ENCODE results near the gene GNG12. TPM values are rescaled to one million over a fixed set of nuclear protein-coding genes. Genes with fewer than 3 reads are reported as not detected.

Gene GNG12
- 31.1 and 32.1 TPM in 2 replicates for total RNA-seq (2014; rRNA removed; shearing (Covaris generic))

DNA sequence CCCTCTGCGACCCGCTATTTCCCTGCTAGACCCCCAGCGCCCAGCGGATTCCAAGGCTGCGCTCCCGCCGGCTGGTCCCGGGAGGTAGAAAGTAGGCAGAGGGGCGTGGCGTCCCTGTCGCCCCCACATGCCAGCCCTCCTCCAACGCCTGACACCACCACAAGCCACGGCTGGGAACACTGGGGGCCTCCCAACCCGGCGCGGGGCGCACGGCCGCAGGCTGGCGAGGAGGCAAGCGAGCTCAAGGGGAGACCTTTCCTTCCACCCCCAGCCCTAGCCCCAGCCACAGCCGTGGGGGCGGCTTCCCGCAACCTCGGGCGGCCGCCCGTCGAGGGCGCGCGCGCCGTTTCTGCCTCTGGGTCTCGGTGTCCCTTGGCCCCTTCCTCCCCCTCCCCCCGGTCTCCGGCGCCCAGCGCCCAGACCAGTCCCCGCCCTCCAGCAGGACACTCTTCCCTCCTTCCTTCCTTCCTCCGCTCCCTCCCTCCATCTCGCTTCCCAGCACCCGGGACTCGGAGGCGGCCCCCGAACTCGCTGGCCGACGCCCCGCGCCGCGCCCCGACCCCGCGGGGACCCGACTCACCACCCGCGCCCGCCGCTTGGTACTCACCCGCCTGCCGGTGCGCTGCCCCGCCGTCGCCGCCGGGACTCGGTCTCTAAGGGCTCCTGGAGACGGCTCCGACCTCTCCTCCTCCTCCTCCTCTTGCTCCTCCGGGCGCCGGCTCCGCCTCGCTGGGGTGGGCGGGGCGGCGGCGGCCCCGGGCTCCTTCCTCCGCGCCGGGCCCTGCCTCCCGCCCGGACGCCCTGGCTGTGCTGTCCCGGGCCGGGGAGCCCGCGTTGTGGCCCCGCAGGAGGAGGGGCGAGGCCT lies at the start of gene GNG12:
Gene GNG12, minus strand, starts transcription at position 731 of the 865 bp plus-strand sequence. CDS start 125,781 bp downstream, outside the sequence.
- DNase-seq (ENCODE audit: low spot score), result peak; percentile 67

GRCh38 chr1:67882196-67882958 lies 49.1 kb upstream of the GNG12 start:
- DNase-seq (ENCODE audit: low spot score), result no peak

- peak; percentile 46 for DNase-seq (ENCODE audit: low spot score)
Observed at GRCh38 chr1:67880056-67880601, 46.9 kb upstream of the GNG12 start.

DNA sequence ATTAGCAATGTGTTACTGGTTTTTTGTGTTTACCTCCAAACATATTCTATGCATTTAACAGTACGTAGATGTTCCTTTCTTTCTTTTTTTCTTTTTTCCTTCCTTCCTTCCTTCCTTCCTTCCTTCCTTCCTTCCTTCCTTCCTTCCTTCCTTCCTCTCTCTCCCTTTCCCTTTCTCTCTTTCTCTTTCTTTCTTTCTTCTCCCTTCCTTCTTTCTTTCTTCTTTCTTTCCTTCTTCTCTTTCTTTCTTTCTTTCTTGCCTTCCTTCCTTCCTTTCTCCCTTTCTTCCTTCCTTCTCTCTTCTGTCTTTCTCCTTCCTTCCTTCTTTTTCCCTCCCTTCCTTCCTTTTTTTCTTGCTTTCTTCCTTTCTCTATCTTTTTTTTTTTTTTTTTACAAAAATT lies 46.2 kb upstream of the GNG12 start:
- DNase-seq (ENCODE audit: low spot score), result no peak

DNA sequence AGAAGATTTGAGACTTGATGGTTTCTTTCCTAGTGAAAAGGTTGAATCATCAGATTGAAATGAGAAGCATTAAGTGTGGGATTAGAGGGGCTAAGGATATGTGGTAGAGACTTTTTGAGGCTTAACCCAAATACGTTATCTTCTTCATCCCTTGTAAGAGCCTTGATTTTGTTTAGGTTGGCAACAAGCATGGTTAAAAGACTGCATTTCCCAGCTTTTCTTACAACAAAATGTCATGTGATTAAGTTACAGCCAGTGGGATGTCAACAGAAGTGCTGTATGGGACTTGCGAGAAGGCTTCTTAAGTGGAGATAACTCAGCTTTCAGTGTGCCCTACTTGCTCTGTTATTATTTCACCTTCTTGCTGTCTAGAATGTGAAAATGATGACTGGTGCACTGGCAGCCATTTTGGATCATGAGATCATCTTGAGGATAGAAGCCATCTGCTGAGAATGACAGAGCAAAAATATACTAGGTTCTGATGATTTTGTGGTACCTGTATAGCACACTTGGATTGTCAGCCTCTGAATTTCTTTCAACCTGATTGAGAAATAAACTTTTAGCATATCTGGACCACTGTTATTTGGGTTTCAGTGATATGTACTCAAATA lies 41.3 kb upstream of the GNG12 start:
- DNase-seq (ENCODE audit: low spot score), result no peak

DNA sequence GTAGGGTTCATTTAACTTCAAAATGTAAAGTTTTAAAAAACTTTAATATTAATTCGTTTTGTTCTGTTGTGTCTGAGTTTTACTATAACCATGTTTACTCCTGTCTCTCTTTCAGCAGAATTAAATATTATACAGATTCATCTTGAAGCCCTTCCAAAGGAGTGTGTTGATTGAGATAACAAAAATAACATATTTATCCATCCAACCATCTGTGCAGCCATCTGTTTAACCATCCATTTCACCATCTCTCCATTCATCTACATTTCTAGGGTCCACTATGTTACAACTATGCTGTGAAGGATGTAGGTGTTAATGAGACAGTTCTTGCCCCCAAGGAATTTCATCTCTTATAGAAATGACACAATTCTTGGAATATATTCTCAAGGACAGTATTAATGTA lies 36.0 kb upstream of the GNG12 start:
- no peak for DNase-seq (ENCODE audit: low spot score)

DNA sequence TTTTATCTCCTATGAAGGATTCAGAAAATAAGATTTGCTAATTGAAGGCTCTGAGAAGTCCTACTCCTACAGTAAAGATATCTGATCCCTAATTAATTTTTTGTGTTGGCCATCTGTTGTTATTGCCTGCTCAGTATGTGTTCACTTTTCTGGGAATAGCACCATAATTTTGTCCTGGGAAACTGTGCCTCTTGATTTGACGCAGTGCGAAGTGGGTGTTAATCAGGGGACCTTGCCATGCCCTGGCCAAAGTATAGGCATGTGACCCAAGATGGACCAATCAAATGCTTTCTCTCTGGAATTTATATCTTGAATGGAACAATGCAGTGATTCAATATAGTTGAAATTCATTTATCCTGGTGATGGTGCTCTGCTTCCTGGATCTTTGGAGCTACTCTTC lies 30.4 kb upstream of the GNG12 start:
- DNase-seq (ENCODE audit: low spot score), result no peak

DNA sequence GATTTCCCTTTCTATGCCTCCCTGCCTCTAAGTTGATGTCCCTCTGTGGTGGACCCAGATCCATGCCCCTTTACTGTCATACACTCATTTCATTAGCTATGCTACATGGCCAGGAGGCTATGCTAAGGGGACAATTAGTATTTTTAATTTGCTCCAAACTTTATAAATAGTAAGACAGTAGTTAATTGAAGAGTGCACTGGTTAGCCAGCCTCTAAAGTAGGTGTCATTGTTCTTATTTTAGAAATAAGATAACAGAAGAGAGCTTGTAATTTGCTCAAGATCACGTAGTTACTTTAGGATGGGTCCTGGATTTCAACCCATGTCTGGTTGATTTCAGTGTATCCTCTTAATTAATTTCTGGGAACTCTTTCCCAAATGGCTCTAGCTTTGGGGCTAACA lies 29.4 kb upstream of the GNG12 start:
- no peak for DNase-seq (ENCODE audit: low spot score)

GRCh38 chr1:67861856-67862516 lies 28.7 kb upstream of the GNG12 start:
- DNase-seq (ENCODE audit: low spot score), result no peak

DNA sequence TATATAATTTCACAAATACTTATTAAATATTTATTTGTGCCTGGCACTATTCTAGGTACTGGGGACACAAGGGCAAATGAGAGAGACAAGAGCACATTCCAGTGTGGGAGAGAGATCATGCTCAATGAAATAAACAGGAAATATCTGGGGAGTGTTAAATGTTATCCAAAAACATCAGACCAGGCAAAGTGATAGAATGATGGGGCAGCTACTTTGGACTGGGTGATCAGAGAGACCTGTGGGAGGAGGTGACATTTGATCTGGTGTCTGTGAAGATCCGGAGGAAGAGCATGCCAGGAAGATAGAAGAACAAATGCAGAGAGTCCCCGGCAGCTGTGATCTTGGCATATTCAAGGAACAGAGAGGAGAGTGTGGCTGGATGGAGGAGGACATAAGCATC lies 27.5 kb upstream of the GNG12 start:
- no peak for DNase-seq (ENCODE audit: low spot score)

DNA sequence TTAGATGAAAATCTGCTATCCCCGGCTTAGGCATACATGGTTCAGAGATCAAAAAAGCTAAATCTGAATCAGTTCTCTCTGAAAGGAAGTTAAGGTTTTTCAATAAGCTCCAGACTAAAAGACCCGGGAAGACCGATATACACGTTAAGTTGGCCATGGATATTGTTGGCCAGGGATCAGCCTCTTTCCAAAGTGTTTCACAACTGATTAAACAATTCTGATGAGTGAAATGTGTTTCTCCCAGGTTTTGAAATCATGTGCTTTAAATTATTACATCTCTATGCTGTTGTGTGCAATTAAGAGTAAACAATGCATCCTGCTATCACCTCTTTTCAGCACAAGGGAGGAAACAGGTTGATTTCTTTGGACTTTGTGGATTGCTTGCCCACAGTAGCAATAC lies 23.7 kb upstream of the GNG12 start:
- no peak for DNase-seq (ENCODE audit: low spot score)

GRCh38 chr1:67855961-67856360 lies 22.7 kb upstream of the GNG12 start:
- DNase-seq (ENCODE audit: low spot score), result no peak

- DNase-seq (ENCODE audit: low spot score), result no peak
Observed at GRCh38 chr1:67855444-67855843, 22.2 kb upstream of the GNG12 start.

DNA sequence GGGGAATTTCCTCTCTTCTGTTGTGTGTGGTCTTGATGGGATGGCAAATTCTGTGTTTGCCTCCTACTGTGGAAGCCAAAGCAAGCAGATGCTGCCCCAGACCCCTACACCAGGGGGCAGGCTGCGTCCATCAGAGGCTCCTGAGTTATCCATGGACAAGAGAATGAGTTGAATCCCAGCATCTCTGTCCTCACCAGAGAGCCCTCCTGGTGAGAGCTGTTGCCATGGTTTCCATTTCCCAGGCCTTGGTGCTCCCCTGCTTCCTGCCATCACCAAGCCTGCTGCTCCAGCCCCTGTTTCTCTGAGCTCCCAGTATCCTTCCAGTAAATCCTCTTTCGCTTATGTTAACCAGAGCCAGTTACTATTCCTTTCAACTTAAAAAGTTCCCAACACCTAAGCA lies 20.4 kb upstream of the GNG12 start:
- peak; percentile 75 for DNase-seq (ENCODE audit: low spot score)

DNA sequence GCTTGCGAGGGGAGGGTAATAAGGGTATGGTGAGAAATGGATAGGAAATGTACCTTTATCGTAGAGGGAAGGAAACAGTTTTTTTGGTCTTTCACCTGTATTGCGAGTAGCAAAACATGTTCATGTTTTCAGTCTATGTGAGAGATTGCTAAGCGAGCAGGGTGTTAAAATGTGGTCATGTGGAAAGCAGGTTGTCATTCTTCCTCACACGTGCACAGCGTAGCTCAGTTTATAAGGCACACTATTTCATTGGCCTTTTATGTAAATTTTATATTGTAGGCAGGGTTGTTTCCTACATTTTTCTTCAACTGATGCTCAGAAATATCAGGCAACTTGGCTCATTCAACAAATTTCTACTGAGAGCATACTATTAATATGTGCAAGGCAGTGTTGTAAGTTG lies 18.5 kb upstream of the GNG12 start:
- no peak for DNase-seq (ENCODE audit: low spot score)

DNA sequence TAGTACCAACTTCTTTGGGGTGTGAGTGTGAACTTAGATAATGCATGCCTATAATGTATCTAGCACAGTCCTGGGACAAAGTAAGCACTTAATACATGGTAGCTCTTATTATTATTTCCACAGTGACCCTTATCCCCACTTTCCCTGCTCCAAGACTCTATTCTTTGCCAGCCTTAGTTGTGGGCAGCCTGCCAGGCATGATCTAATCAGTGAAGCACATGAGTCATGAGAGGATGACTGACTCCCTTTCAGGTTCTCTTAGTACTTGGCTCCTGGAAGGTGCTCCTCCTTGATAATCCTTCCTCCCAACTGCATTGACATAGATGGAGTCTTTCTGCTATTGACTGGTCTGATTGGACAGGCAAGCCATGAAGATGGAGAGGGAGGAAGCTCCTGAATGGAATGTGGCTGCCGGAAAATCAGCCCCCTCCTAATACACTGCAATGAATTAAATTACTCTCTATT lies 17.4 kb upstream of the GNG12 start:
- peak; percentile 67 for DNase-seq (ENCODE audit: low spot score)

DNA sequence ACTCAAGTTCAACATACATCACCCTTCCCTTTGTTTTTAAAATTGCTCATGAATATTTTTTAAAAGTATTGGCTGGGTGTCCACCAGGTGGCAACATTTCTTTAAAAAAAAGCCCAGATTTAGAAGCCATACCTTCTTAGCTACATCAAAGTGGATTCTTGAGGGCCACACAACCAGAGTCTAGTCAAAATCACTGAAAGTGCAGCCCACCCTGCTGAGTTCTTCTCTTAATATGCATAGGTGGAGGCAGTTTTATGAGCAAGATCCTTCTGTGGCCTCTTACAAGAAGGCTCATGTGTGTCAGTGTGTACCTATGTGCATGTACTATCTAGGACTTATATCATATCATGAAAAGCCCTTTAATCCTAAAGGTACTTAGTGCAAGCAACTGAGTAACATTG lies 16.9 kb upstream of the GNG12 start:
- peak; percentile 71 for DNase-seq (ENCODE audit: low spot score)

- no peak for DNase-seq (ENCODE audit: low spot score)
Observed at GRCh38 chr1:67847466-67847865, 14.2 kb upstream of the GNG12 start.

- no peak for DNase-seq (ENCODE audit: low spot score)
Observed at GRCh38 chr1:67846538-67846937, 13.3 kb upstream of the GNG12 start.

GRCh38 chr1:67844988-67845387 lies 11.7 kb upstream of the GNG12 start:
- no peak for DNase-seq (ENCODE audit: low spot score)

DNA sequence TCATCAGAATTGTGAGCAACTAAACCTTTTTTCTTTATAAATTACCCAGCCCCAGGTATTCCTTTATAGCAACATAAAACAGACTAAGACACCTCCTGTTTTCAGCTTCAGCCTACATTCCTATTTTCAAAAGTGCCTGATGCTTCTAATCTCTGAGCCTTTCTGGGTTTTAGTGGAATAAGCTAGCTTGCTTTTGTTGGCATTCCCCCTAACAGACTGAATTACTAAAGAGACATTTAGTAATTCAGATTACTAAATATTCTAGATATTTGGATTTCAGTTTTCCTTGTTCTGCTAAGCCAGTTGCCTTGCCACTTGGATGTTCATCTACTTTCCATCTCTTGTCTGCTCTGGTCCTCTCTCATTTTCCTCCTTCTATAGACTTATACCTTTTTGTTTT lies 10.5 kb upstream of the GNG12 start:
- no peak for DNase-seq (ENCODE audit: low spot score)

All from HT-29 (cell line).